Osteocyte (in vitro differentiated cells): Measurements from ENCODE around the gene NHSL2. TPM values are rescaled to one million over a fixed set of nuclear protein-coding genes. Genes with fewer than 3 reads are reported as not detected.

Experiments used
- DNase-seq: peaks from one replicate; pipeline ENCODE4 v3.0.0; 2021; ENCODE audit warnings: mixed read lengths; ENCODE audit not compliant: unreplicated experiment; ENCODE audit errors: extremely low spot score
- H3K27ac Mint-ChIP-seq: one replicate; pipeline ENCODE4 v1.8.0; 2021; ENCODE audit warnings: mild to moderate bottlenecking, mixed read lengths; ENCODE audit not compliant: unreplicated experiment
- H3K27me3 Mint-ChIP-seq: one replicate; pipeline ENCODE4 v1.8.0; 2021; ENCODE audit warnings: mixed read lengths; ENCODE audit not compliant: unreplicated experiment
- H3K36me3 Mint-ChIP-seq: one replicate; pipeline ENCODE4 v1.8.0; 2021; ENCODE audit warnings: mixed read lengths; ENCODE audit not compliant: unreplicated experiment
- H3K4me1 Mint-ChIP-seq: one replicate; pipeline ENCODE4 v1.8.0; 2021; ENCODE audit warnings: mixed read lengths; ENCODE audit not compliant: unreplicated experiment
- H3K4me3 Mint-ChIP-seq: one replicate; pipeline ENCODE4 v1.8.0; 2021; ENCODE audit warnings: mild to moderate bottlenecking, moderate library complexity, mixed read lengths; ENCODE audit not compliant: unreplicated experiment
- H3K9me3 Mint-ChIP-seq: one replicate; pipeline ENCODE4 v1.8.0; 2021; ENCODE audit warnings: mixed read lengths; ENCODE audit not compliant: unreplicated experiment
- CTCF ChIP-seq: fragments of 200-600 bp; sonication (generic); IDR thresholded peaks from 2 replicates; pipeline ENCODE4 v1.5.0; 2021; ENCODE audit warnings: antibody characterized with exemption, mild to moderate bottlenecking, moderate library complexity
- total RNA-seq: library from RNA; stranded (reverse); gene quantifications from 2 replicates; pipeline ENCODE4 v1.2.1, GENCODE V29; 2021

NHSL2 gene
- total RNA-seq, 1 donor from 2014 or later = 7.3 TPM

GRCh38 chrX:72124540-72125201 is 214.0 kb downstream of the NHSL2 start:
- H3K4me1 Mint-ChIP-seq = peaks cover 61% of the 10 kb centered on the region
- peak overlapping the region; percentile 91 for H3K27ac Mint-ChIP-seq
- H3K9me3 Mint-ChIP-seq = peaks cover 6% of the 10 kb centered on the region
- no peaks in the 10 kb centered on the region for H3K36me3 Mint-ChIP-seq
- no peak overlapping the region for H3K4me3 Mint-ChIP-seq
- no peak for DNase-seq
- no peaks in the 10 kb centered on the region for H3K27me3 Mint-ChIP-seq
- TF ChIP-seq CTCF = no peak

GRCh38 chrX:72125331-72126047 is 214.8 kb downstream of the NHSL2 start:
- no peak overlapping the region for H3K4me3 Mint-ChIP-seq
- peak overlapping the region; percentile 86 for H3K27ac Mint-ChIP-seq
- TF ChIP-seq CTCF = no peak
- H3K9me3 Mint-ChIP-seq = peaks cover 6% of the 10 kb centered on the region
- no peaks in the 10 kb centered on the region for H3K36me3 Mint-ChIP-seq
- H3K4me1 Mint-ChIP-seq = peaks cover 61% of the 10 kb centered on the region
- DNase-seq = no peak
- no peaks in the 10 kb centered on the region for H3K27me3 Mint-ChIP-seq

GRCh38 chrX:72126048-72126415 is 215.4 kb downstream of the NHSL2 start:
- Mint-ChIP-seq H3K27ac (peak overlapping the region; percentile 86), H3K36me3 (no peaks in the 10 kb centered on the region), H3K9me3 (peaks cover 6% of the 10 kb centered on the region), H3K4me1 (peaks cover 57% of the 10 kb centered on the region), H3K4me3 (no peak overlapping the region), H3K27me3 (no peaks in the 10 kb centered on the region)
- no peak for TF ChIP-seq CTCF
- DNase-seq = no peak

- Mint-ChIP-seq H3K4me3 (no peak overlapping the region), H3K36me3 (no peaks in the 10 kb centered on the region), H3K9me3 (peaks cover 6% of the 10 kb centered on the region), H3K27me3 (no peaks in the 10 kb centered on the region), H3K4me1 (peaks cover 53% of the 10 kb centered on the region), H3K27ac (peak overlapping the region; percentile 86)
- peak; percentile 95 for DNase-seq
- TF ChIP-seq CTCF = peak; percentile 83
Observed at GRCh38 chrX:72126539-72127140, 216.0 kb downstream of the NHSL2 start.

GRCh38 chrX:72127332-72127731 is 216.7 kb downstream of the NHSL2 start:
- Mint-ChIP-seq H3K4me3 (no peak overlapping the region), H3K9me3 (peaks cover 6% of the 10 kb centered on the region), H3K27me3 (no peaks in the 10 kb centered on the region), H3K4me1 (peaks cover 53% of the 10 kb centered on the region), H3K27ac (no peak overlapping the region), H3K36me3 (no peaks in the 10 kb centered on the region)
- no peak for DNase-seq
- TF ChIP-seq CTCF = no peak
